HG03095 (cell line): ENCODE measurements around the gene ZCCHC7.

ENCODE experiments used
- ATAC-seq: cut with Tn5 transposase; IDR thresholded peaks from one replicate; pipeline ENCODE4 v1.9.1; 2021; ENCODE audit warnings: moderate library complexity; ENCODE audit not compliant: unreplicated experiment

Gene ZCCHC7

DNA sequence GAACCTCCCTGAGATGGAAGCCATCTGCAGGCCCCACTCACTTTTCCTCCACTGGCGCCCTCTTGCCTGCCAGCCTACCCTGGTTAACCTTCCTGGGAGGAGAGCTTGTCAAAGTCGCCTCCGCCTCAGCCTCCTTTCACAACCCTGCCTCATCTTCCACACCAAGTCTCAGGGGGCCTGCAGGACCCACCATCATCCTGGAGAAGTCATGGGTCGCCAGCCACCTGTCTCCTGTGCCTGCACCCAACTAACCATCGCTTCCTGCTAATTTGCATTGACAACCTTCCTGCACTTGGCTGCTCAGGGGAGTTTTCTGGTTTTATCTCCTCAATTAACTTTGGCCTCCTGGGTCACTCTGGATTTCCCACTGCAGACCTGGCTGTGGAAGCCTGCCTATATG lies 249.3 kb downstream of the ZCCHC7 start:
- no peak for ATAC-seq

DNA sequence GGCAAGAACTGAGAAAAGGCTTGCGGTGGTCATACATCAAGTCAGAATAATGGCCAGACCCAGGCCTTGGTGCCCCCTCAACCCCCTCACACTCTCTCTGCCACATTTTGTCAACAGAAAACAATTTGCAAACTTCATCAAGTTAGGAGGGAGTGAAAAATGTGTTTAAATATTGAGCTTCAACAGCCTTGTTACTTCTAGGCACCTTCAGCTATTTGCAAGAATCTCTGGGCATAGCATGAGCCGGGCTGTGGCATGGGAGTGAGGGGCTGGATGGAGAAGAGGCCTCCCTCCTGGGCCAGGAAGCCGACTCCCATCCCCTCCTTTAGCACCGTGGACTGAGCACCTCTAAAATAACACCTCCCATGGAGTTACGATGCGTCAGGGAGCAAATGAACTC lies 249.9 kb downstream of the ZCCHC7 start:
- ATAC-seq: no peak

DNA sequence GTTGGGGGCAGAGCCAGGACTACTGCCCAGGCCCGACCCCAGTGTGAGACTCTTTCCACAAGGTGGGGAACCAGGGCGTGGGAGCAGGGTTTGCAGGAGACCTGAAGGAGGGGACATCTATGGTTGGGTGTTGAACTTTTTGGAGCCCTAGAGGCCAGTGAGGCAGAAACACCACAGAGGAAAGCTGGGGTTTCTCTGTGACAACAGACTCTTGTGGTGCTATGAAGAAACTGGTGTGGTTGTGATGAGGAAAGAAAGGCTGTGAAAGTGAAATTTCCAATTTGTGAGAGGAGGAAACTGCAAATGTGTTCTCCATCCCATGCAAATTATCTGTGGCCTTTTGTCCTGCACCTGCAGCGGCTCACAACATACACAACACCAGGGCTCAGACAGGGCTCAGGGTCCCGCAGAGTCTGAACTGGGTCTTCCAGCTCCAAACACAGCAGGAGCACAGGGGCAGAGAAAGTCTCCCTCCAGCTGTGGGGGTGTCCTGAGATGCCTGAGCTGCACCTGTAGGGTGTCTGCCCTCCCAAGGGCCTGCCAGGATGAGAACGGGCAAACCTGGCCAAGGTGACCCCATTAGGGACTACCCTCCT lies 250.7 kb downstream of the ZCCHC7 start:
- peak; percentile 56 for ATAC-seq

DNA sequence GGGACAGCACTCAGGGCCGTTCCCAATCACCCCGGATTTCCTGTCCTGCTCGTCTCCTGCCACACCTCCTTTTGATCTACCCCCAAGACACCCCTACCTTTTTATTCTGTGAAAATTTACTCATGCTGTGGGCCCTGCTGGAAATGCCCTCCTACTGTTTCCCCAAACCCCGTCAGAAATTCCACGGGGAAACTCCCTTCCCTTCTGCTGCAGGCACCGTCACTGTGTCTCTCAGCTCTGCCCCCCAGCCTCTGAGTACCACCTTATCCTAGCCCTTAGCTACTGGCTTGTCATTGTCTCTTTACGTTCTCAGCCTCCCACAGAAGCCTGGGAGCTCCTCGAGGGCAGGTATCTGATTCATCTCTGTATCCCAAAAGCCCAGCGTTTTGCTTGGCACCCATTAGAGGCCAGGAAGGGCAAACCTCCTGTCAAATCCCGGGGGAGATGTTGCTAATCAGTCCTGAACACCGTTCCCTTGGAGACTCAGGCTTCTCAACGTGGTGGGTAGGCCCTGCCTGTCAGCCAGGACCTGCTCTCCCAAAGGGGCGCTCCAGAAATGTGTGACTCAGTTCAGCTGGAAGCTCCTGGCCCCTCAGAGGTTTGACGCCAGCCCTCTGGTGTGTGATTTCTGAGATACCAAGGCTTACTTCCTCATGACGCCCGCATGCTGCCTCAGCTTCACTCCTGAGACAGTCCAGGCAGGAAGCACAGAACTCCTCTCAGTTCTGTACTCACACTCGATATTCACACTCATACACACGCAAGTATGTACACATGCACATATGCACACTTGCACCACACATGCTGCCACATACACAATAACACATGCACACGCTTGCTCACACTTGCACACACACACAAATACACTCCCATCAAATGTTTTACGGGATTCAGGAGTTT lies 251.4 kb downstream of the ZCCHC7 start:
- ATAC-seq: peak; percentile 9

DNA sequence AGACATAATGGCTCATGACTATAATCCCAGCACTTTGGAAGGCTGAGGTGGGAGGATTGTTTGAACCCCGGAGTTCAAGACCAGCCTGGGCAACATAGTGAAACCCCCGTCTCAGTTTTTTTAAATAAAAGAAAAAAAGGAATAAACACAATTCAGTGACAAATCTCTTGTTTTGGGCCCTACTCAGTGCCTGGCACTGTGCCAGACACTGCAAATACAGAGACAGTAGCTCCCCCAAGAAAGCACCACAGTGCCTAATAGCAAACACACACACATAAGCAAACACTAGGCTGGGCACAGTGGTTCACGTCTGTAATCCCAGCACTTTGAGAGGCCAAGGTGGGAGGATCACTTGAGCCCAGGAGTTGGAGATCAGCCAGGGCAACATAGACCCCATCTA lies 252.5 kb downstream of the ZCCHC7 start:
- ATAC-seq: no peak

DNA sequence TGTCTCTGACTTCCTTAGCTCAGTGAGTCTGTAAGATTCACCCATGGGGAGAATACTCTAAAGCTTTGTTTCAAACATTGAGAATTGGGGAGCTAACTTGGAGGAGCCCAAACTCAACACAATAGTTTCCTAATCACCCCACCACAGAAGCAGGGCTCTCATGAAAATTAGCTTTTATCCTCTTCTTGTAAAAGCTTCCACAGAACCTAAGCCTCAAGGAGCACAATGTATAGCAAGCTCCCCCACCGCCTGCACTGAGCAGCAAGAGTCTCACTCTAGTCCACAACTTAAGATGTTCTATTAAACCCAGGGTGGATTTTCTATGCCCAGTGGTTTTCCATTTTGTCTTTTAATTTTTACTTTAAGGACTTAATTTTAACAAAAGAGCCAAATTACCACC lies 253.2 kb downstream of the ZCCHC7 start:
- ATAC-seq: no peak

DNA sequence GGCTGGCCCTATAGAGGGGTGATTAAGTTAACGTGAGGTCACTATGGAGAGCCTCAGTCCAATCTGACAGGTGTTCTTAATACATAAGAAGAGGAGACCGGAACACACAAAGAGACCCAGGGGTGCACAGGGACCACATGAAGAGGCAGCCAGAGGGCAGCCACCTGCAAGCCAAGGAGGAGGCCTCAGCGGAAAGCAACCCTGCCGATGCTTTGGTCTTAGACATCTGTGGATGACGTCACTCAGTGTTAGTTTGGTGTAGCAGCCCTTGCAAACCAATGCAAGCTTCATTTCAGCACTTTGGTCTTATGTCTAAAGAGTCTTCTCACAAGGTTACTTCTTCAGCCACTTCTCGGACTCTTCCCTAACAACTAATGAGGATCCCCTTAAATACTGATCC lies 254.5 kb downstream of the ZCCHC7 start:
- ATAC-seq: peak; percentile 26

DNA sequence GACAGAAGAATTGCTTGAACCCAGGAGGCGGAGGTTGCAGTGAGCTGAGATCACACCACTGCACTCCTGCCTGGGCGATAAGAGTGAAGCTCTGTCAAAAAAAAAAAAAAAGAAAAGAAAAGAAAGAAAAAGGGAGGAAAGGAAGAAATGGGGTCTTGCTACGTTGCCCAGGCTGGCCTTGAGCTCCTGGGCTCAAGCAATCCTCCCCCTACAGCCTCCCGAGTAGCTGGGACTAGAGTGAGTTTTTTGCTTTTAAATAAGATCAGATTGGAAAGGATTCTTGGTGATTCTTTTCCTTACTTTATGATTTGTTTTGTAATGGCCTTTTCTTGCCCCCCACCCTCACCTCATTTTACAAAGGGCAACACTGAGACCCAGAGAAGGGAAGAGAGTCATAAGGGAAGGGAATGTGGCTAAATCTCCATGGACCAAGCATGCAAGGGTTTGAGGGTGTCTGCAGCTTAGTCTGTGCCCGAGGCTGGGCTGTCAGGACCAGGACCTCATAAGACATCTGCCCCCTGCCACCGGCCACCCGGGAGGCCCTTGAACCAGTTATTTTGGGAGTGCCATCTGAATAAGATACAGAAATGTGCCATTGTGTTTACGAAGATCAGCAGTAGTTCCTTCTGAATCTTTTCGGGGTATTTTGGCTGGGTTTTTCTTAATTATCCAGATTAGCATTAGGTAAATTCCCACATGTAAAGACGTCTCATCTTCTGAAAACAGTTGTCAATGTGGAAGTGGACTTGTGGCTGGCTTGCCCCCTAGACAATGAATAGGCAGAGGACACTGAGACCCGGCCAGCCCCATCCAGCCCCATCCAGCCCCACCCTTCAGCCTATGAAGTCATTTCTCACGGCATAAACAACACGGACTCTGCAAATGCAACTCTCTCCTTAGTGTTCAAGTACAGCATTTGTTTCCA lies 257.6 kb downstream of the ZCCHC7 start:
- ATAC-seq: no peak

DNA sequence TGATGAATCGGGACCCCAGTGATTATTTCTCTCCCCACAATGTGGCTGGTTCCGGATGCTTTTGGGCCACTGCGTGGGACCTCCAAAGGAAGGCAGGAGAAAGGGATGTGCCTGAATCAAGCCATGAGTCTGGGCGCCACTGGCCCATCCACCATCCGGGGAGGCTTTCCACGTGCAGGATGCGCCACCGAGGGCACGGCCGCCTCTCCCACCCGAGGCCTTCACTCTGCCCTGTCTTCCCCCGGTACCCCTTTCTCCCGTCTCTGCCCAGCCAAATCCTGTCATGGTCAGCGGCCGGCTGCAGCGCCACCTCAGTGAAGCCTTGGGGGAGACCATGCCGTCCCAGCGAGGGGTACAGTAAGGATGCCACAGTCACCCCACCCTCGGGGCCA lies 258.2 kb downstream of the ZCCHC7 start:
- no peak for ATAC-seq

DNA sequence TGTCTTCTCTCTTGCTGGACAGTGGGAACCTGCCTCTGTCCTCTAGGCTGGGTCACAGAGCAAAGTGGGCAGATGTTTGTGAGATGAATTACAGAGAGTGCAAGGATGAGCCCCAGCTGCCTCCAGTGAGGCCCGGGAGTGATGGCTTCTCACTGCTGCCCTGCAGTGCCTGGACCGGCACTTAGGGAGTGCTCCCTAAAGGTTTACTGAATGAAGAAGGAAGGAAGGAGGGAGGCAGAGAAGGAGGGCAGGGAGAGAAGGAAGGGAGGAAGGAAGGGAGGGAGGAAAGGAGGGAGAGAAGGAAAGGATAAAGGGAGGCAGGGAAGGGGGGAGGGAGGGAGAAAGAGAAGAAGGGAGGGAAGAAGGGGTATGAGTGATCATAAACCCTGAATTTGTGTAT lies 259.5 kb downstream of the ZCCHC7 start:
- ATAC-seq: no peak

DNA sequence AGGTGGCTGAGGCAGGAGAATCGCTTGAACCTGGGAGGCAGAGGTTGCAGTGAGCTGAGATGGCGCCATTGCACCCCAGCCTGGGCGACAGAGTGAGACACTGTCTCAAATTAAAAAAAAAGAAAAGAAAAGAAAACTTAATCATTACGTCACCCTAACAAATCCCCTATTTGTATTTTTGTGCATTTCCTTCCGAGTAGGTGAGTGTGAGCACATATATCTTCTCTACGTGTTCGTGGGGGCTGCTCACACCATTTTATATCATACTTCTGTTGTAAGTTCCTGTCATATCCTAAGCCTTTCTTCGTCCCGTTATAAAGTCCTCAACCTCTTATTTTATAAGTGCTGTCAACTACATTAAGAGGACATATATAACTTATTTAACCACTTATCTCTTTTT lies 260.2 kb downstream of the ZCCHC7 start:
- ATAC-seq: no peak

DNA sequence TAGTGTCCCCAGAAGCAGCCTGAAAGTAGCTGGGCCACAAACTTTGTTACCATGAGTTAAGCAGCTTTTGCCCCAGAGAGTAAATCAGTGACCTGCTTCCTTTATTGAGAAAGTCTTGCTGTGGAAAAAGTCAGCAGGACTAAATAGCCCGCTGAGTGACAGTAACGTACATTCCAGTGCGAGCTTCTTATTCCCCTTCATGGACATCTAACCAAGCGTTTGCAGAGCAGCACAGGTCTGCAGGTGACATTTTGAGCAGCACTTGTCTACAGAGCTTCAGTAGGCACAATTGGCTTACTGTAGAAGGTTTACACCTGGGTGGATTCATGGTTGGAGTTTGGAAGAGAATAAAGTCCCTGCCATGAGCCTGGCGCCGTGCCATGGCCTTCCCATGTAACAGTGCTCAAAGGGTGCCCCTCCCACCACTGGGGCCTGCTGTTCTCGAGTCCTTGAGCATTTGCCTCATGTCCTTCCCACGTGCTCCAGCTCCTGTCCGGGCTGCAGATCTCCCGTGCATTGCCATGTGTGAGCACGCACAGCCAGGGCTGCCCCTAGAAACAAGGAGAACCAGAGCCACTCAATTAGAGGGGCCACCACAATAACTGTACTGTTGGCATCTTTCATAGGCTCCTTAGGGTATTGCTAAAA lies 260.8 kb downstream of the ZCCHC7 start:
- ATAC-seq: no peak

DNA sequence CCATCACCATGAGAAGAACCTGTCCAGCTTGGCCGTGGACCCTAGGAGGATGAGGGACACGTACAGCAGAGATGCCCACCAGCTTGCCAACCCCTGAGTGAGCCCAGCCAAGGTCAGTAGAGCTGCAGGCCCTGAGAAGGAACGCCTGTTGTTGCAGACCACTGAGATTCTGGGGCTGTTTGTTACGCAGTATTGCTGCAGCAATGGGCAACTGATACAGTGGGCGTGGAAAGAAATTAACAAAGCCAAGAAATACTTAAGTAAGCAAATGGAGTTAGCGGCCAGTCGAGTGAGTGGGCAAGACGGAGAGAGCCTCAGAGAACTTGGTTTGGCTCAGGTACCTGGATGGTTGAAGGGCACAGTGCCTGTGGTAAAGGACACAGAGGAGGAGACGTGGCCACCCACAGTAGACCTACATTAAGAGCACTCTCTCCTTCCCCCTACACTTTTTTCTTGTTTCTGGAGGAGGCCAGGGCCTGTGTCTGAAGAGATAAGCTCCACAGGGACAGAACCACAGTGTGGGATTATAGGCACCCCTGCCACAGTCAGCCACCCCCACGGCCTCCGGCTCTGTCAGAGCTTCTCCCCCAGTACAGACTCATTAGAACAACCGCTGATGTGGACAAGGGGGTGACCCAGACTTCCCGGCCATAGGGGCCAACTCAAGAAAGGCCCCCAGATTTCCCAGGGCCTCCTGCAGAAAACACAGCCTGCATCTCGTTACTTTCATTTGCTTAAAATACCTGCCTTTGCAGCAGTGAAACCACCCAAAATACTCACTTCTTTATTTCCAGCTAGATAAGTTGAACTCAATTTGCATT lies 262.0 kb downstream of the ZCCHC7 start:
- ATAC-seq: no peak

DNA sequence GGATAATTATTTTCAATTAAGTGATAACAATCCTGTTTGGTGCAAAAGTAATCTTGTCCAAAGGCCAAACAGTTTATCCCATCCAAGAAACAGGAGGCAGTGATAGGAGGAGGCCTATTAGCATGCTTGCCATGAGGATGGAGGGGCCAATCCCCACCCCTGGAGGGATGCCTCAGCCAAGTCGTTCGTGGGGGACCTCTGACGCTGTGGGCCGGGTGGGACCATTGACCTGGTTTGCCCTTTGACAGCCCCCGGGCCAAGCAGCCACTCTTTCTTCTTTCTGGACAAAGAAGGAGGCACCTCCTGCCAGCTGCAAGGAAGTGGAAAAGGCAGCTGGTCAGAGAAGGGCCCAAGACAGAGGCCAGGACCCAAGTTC lies 262.6 kb downstream of the ZCCHC7 start:
- ATAC-seq: no peak

DNA sequence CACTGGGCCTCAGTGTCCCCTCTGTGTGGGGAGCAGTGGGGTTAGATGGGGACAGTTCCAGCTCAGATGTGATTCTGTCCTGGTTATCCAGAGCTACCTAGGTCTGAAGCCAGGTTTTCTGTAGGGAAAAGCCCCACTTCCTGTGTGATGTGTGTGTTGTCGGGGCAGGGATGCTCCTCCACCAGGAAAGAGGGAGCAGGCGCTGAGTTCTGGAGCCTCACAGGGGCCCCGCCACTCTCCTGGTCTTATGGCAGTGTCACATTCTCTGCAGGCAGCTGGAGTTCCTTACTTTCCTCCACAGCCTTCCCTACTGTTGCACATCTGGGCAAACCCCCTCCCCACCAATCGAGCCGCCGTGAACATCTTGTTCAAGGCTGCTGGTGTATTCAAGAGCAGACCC lies 263.0 kb downstream of the ZCCHC7 start:
- ATAC-seq: no peak

DNA sequence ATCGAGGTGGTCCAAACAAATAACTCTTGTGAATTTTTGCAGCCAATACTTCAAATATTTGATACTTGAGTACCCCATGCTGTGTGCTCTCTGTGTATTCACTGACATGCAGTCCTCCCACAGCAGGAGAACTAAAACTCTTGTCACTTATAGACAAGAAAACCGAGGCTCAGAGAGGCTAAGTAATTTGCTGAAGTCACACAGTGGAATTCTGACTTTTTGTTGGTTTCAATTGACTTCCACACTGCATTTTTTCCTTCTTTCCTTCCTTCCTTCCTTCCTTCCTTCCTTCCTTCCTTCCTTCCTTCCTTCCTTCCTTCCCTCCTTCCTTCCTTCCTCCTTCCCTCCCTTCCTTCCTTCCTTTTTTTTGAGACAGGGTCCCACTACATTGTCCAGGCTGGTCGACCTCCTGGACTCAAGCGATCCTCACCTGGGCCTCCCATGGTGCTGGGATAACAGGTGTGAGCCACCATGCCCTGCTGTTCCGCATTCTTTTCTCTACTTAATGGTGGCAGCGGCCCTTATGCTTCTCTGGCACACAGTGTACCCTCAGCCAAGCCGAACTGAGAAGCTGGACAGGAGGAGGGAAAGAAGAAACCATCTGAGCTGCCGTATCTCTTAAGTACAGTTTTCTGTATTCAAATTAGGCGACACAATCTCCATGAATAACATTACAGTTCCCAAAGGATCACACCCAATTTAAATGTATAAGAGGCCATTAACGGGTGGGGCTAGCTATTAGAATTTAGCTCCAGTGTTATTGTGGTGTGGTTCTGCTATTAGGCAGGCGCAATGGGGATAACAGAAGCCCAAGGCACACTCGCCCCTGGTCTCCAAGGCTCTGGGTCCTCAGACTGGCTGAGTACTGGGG lies 263.7 kb downstream of the ZCCHC7 start:
- no peak for ATAC-seq

DNA sequence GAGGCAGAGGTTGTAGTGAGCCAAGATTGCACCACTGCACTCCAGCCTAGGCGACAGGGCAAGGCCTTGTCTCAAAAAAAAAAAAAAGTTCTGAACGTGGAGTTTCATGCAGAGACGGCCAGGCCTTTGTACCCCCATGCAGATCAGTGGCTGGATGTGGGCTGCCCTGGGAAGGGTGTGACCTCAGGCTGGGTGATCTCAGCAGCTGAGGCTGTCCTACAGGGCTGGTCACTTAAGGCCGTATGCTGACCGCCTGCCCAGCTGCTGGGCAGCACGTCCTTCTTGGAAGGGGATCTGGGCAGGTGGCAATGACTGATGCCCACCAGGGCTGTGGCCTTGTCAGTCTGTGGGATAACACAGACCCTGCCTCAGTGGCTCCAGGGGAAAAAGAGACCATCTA lies 264.9 kb downstream of the ZCCHC7 start:
- ATAC-seq: no peak

DNA sequence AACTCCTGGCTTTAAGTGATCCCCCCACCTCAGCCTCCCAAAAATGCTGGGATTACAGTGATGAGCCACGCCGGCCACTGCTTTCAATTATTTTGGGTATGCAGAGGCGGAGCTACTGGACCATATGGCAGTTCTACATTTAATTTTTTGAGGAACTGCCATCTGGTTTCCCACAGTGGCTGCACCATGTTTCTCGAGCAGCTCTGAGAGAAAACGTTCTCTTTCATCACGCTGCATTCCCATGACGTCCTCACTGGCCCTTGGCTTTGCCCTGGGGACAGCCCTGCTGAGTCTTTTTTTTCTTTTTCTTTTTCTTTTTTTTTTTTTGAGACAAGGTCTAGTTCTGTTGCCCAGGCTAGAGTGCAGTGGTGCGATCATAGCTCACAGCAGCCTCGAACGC lies 266.6 kb downstream of the ZCCHC7 start:
- no peak for ATAC-seq

DNA sequence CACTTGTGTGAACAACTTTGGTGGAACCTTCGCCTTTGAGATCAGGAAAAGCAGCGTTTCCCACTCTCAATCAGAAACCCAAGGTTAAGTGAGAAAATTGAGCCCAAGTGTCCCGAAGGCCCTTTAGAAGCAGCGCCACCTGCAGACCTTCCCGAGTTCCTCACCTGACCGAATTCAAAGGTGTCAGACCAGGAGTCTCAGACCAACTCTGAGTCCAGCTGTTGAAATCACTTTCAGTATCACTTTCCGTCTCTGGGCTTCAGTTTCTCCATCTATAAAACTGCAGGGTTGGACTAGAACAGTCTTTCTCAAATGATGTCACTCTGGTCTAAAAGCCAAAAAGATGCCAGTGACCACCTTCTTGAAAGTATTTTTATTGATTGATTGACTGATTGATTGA lies 270.4 kb downstream of the ZCCHC7 start:
- peak; percentile 67 for ATAC-seq
